NCI-H82 (cell line): ENCODE measurements around the gene BAZ2B.

Experiments
- DNase-seq: peaks from one replicate; lab custom pipeline; 2025; lab: John Stamatoyannopoulos, UW

Gene BAZ2B

DNA sequence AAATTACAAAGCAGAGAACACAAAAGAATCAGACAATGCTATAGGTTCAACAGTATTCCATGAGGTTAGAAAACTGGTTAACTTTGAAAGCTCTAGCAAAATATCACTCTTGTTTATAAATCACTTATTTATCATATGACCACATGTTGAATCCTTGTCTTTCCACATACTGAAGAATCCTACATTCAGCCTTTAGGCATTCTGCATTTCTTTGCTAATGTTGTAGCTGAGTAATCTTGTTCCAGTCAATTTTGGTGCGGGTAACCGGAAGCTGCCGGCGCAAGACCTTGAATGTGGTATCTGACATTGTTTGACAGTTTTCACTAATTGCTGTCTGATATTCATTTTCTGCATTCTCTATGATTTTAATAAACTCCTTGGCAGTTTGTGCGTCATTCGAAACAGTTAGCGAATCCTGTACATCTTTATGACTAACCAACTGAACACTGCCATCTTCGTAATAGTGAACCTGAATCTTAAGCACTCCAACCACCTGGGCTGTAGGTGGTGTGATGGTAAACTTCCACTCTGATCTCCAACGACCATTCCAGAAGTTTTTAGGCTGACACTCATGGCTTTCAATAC, 154.1 kb downstream of the BAZ2B start:
- no peak for DNase-seq

DNA sequence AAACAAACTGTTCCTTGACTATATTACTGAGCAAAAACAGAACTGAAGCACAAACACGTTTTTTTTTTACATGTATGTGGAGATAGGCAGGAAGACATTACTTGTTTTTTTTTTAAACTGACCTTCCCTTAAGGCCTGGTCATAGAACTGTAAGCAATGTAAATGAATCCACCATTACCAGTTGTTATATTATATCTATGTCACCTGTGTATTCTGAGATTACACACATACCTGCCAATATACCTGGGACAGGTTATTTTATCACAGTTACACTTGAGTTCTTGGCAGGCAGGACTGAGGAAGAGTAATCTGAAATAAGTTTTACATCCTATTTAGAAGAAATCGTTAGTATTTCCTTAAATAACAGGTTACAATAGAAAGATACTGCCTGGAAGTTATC, 155.3 kb downstream of the BAZ2B start:
- DNase-seq: no peak

DNA sequence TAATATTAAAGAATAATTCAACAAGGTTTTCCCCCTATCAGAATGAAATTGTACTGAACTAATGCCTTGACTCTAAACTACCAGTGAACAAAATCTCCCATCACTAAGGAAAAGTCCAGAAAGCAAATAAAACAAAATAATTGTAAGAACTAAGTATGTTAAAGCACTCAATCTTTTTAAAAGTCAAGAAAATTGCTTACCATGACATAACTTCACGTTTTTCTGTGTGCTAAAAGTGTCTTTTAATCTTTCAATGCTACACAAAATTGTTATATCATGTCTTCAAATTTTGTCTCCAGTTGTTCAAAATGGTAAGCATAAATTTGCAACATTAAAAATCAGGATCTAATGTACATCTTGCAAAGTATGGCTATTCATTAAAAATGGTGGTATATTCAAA, 156.1 kb downstream of the BAZ2B start:
- DNase-seq: no peak

DNA sequence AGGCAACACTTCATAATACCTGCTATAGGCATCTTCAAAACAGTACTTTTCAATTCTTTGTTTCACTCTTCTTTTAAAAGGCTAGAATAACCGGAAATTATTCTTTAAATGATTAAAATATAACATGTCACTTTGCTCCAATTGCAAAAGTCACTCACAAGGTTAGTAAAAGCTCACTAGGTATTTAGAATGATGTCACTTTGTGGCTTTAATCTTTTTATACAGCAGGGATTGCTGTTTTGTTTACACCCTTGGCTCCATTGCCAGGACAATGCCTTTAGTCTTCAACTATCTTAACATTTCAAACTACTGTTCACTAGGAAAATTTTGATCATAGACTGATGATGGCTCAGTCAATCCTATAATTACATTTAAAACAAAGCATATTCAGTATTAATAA, 157.1 kb downstream of the BAZ2B start:
- peak; percentile 26 for DNase-seq

DNA sequence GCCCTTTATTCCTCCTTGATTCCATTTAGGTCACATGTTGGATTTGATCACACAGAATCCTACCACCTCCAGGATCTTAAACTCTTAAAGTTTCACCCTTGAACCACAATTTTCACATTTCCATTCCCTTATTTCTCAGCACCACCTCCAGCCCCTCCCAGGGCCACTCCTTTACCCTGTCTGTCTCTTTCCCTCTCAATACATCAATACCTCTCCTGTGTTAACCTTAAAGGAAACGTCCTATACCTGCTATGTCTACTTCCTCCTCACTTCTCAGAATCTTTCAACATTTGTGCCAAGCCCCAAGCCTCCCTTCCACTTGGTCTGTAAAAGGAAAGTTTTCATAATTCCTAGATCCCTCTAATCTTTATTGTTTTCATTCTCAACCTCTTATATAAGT, 158.8 kb downstream of the BAZ2B start:
- DNase-seq: no peak

DNA sequence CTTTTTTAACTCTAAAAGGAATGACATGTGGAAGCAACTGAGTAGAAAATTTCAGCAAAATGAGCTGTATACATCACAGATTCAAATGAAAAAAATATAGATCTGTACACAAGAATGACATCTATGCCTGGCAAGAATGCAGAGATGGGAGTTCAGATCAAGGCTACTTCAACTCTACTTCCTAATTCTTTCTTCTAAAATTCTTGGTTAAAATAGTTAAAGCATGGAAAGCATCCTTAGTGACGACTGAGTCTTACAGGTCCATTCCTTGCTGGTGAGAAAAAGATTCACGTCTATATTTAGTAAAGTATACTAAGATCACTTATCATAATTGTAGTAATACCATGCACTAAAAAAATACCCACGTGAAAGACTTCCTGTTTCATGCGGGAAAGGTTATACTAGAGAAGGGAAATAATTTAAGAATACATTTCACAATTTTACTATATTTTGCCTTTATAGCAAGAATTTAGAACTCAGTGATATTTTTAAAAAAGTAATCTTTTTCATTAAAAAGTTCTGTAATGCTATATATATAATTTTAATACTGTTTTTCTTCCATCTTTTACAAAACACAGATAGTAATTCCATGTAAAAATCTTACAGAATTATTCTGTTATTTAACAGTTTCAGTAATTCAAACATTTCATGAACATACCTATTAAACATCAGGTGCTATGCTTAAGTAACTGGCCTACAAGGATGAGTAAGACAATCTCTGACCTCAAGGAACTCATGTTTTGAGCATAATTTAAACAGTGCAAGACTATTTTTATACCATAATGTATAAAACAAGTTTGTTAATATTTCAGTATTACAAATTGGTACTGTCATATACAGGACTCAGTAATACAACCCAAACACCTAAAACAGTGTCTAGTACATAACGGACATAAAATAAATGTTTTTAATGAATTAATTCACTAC, 159.6 kb downstream of the BAZ2B start:
- no peak for DNase-seq

DNA sequence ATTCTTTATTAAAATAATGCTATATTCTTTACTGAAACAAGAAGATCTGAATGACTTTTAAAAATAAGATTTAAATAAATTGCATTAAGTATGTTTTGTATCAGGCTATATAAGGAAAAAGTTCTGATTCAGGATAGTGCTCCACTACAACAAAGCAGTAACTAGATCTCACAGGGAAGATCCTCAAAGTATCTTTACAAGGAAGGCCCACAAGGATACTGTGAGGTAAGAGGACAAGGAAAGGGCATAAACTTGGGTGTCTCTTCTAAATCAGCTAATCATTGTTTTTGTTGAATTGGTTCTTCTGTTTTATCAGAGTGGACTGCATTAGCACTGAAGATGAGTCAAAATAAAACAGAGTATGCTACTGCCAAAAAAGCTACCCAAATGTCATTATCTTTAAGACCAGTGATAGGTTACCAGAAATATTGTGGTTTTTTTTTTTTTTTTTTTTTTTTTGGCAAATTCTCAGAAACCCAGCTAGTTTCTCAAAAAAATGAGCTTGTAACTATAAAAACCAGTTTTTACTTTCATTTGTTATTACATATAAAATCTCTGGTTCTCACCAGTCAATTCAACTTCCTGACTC, 160.9 kb downstream of the BAZ2B start:
- no peak for DNase-seq

DNA sequence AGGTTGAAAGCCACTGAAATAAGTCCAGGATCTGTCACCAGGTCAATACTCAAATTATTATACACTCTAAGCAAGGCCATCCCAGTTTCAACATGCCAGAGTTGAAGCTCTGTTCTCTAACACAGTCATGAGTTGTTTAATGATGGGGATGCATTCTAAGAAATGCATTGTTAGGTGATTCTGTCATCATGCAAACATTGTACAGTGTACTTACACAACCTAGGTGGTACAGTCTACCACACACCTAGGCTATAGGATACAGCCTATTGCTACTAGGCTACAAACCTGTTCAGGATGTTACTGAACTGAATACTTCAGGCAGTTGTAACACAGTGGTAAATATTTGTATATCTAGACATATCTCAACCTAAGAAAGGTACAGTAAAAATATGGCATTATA, 162.2 kb downstream of the BAZ2B start:
- no peak for DNase-seq

DNA sequence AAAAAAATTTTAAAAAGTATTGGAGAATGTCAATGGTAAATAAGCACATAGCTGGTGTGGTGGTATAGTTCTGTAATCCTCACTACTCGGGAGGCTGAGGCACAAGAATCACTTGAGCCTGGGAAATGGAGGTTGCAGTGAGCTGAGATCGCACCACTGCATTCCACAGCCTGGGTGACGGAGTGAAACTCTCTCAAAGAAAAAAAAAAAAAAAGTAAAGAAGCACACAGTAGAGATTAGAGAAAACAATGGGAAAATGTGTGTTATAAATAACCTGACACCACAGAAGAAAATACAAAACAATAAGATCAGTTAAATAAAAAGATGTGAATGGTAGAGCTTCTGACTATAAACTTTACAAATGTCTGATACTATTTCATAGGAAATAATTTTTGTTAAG, 166.2 kb downstream of the BAZ2B start:
- no peak for DNase-seq

DNA sequence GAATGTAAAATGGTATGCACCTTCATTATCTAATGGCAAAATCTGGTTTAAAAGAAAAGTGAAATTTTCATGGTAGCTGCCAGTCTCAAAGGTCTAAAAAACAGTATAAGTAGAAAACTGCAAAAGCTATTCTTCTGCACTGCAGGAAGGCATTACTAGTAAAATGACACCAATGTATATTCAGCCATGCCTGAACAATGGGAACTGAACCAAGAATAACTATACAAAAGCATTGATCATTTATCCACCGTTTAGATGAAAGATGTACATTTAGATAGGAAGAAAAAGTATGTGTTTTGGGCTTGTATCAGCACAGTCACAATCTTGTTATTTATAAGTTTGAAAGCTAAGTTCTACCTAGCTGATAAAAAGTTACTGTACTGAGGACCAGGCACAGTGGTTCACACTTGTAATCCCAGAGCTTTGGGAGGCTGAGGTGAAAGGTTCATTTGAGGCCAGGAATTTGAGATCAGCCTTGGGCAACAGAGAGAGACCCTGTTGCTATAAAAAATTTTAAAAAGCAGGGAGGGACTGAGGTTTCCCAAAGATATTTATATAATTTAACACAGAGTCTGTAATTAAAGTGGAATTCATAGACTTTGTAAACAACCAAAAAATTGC, 166.7 kb downstream of the BAZ2B start:
- DNase-seq: peak; percentile 5

DNA sequence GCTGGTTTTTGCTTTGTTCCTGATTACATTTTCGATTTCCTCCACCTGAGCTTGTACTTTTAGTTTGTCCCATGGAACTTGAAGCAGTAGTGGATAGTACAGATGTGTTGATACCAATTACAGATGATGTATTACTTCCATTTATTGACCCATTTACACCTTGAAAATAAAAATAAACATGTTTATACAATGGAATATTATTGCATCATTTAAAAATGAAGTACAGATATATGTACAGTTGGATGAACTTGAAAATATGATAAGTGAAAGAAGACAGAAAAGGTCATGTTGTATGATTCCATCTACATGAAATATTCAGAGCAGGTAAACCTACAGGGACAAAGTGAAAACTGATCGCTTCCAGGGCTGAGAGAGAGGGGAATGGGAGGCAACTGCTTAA, 169.5 kb downstream of the BAZ2B start:
- no peak for DNase-seq

DNA sequence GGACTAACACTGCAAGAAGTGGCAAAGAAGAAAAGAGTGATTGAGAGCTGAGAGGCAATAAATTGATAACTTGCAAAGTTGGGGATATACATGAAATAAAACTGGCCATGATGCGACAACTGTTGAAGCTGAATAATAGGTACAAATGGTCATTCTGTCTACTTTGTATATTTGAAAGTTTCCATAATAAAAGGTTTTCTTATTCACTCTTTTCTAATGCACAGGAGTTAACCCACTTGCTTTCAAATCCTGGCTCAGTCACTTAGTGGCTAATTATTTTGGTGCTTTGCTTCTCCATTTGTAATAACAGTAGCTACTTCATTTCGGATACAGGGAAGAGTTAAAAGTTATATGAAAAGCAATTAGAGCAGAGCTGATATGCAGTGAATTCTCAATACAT, 170.1 kb downstream of the BAZ2B start:
- DNase-seq: no peak

DNA sequence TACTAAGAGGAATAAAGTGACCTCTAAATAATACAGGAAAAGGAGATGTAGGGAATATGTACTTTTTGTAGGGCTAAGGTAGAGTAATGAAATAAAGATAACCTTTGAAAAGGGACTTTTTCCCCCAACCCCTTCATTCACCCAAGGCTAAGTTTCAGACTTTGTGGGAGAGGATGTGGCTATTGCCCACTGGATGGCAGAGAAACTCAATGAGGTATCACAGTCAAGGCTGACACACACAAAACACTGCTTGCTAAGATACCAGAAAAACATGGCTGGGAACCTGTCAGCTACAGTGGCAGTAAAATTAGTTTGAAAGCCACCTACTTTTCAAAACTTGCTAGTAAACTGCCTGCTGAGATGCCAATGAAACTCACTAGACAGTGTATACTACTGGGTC, 171.0 kb downstream of the BAZ2B start:
- DNase-seq: no peak

DNA sequence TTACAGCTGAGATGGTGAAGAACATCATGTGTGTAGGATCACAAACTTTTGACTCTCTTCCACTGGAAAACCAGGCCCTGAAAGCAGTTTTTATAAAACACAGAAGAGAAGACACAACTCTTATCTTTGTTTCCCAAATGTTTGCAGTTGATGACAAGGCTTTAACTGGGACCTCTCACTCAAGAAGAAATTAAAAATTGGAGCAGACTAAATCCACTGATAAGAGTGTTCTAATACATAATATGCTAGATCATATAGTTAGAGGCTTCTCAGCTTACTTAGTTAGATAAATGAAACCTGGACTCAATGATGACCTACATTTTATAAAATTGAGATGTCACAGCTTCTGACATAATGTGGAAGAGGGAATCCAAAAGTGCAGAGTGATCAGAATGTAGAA, 171.6 kb downstream of the BAZ2B start:
- no peak for DNase-seq

DNA sequence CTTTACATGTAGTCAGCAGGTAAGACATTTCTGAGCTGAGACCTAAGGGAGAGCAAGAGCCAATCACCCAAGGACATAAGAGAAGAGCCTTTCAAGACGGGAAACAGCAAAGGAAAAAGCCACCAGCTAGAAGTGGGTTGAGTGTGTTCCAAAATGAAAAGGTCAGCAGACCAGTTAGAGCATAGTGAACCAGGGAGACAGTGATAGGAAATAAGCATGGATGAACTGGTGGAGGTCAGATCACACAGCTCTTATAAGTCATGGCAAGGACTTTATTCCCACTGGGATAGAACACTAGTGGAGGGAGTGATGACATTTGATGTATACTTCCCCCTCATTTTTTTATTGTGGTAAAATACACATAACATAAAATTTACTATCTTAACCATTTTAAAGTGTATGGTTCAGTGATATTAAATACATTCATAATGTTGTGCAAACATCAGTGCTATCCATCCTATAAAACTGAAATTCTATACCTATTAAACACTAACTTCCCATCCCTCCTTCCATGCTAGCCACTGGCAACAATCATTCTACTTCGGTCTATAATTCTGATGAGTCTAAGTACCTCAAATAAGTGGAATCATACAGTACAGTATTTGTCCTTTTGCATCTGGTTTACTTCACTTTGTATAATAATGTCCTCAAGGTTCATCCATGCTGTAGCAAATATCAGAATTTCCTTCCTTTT, 174.0 kb downstream of the BAZ2B start:
- no peak for DNase-seq

DNA sequence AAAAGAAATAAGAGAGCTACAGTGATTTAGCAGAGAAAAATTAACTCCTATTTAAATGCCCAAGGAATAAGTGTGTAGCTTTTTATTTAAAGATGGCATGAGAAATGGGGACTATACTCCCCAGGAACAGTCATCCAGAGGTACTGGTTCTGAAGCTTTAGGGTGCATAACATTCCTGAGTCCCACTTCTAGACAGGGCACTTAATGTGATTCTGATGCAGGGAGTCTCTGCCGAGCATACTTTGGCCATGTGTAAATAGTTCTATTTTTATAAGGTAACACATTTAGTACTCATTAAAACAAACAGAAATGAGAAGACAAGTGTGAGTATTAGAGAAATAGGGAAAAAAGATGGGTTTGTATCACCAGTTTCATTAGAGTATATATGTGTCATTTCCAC, 175.2 kb downstream of the BAZ2B start:
- no peak for DNase-seq

DNA sequence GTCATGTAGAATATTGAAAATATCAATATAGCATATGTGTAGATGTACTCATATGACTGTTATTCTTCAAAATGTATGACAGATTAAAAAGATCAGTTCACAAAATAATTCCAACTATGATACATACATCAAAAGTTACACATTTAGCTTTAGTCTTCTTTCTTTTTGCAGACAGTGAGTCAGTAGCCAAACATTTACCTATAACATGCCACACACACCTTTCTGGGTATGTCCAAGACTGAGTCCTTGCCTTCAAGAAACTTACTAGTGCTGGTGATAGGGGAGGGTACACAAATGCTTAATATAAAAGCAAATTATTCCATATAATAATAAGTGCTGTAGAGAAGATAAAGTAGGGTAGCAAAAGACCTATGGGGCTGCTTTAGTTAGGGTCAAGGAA, 176.9 kb downstream of the BAZ2B start:
- DNase-seq: no peak

DNA sequence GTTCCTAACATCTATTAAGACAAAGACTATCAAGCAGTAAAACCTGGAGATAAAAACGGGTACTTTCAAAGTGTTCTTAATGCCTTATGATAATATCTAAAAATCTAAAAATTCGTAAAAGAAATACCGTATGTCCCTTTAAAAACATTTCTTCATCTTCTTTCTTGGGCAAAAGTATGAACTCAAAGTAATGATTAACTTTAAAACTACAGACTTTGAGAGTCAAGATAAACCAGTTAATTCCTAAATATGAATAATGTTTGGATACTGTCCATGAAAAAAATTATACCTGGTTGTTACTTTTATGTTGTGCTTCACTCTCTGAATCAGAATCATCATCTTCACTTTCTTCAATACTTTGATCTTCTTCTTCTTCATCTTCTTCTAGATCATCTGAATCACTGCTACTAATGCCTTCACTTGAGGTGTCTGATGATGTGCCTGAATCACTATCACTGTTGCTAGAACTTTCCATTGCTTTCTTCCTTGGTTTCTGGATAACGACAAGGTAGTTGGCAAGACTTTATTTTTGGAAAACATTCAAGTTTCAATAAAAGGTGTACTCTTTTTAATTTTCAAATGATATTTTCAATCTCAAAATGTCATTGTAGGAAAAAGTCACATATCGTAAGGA, 177.5 kb downstream of the BAZ2B start:
- DNase-seq: no peak

DNA sequence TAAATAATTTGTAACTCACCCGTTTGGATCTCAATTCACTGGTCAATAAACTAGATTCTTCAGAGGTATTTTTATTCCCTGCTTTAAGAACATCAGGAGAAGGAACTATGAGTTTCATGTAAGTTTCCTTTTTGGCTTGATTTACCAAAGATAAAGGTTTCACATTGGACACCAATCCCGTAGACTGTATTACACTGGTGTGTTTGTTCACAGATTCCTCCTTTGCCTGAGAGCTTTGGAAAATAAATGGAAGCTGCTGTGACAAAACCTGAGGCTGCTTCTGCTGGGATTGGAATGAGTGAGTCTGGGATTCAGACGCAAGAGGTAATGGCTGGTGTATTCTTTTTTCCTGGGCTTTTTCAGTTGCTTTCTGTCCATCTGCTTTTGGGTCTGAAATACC, 178.1 kb downstream of the BAZ2B start:
- no peak for DNase-seq

DNA sequence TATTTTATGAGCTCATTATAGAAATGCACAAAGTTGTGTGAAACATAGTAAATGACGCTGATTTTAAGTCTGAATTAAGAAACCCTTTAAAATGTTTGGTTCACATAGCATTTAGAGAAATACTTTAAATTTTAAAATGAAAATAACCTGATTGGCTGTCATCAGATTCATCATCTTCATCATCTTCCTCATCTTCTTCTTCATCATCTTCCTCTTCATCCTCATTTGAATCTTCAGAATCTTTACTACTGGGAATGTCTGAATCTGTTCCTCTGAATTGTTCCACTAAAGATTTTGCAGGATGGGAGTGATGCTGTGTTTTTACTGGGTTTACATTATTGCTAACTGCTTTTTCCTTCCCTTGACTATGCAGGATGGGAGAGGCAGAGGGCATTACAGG, 183.7 kb downstream of the BAZ2B start:
- no peak for DNase-seq

DNA sequence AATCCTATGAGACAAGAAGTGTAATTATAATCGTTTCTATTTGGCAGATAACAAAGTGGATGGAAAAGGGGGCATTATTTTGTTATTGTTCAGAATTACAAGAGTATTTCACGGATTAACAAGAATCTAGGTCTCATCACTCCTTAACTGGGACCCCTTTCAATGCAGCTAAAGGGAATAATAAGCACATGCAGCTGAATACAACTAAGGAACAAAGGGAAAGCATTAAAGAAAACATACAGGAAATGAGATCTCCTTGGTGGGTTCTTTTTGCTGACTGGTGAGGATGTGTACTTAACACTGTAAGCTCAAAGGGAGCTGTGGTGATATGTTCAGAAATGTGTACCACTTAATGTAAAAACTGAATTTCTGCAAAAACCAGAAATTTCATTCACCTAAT, 189.3 kb downstream of the BAZ2B start:
- DNase-seq: no peak

DNA sequence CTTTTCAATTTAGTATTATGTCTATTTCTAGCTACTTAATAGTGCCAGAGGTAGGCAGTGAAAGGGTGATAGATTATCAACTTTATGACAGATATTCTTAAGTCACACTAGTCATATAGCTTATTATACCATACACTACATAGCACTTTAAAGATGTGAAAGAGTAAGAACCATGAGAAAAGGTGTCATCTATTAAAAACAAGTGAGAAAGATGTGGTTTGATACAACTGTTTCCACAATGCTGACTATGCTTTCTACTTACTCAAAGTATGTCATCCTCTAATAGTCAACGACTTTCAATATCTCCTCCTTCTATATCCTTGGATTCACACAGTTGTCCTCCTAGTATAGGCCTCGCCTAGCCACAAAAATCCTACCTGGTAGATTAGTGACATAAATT, 196.9 kb downstream of the BAZ2B start:
- no peak for DNase-seq
